SU-DHL-6 (cell line): ENCODE data around the gene ZNF25.

ENCODE experiments used
- CTCF ChIP-seq: fragments of 200-600 bp; sonication (generic); IDR thresholded peaks from one replicate; pipeline ENCODE4 v1.5.1; 2017; ENCODE audit warnings: antibody characterized with exemption, mild to moderate bottlenecking, low read length, moderate library complexity; ENCODE audit not compliant: insufficient read depth, poor library complexity, severe bottlenecking
- EZH2phosphoT487 ChIP-seq: fragments of 200-600 bp; sonication (generic), shearing (Covaris generic); conservative IDR thresholded peaks from 2 replicates; pipeline ENCODE4 v1.6.1; 2018; ENCODE audit warnings: mild to moderate bottlenecking, antibody characterized with exemption, low read length, moderate library complexity, mixed read lengths

DNA sequence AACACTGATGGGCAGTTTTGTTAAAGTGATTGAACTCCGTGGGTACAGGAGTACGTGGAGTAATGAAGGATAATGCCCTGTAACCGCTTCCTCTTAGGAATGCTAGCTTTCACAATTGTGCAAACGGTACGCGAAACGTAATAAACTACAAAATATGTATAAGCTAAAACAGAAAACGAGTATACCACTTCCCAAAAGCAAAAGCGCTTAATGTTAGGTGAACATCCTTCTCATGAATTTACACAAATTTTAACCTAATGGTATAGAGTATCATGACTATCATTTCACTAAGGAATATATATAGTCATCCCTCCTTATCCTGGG, 395 bp upstream of the ZNF25 start:
- no peak for TF ChIP-seq CTCF
- no peak for TF ChIP-seq EZH2phosphoT487
